K562 (cell line): Measurements from ENCODE around the gene FAM78A.

Experiments
- CTBP1 ChIP-seq: fragments of 450-650 bp; IDR thresholded peaks from 2 replicates; pipeline ENCODE4 v1.6.1; 2016; ENCODE audit warnings: borderline replicate concordance
- ELK1 ChIP-seq: sonication (generic); formaldehyde crosslinking; IDR thresholded peaks from 2 replicates; pipeline ENCODE4 v1.8.1; 2022; ENCODE audit warnings: missing genetic modification reagents
- SIRT6 ChIP-seq: IDR thresholded peaks from one replicate; pipeline ENCODE4 v1.6.1; 2012; ENCODE audit warnings: low read depth, mild to moderate bottlenecking, control low read depth, inconsistent platforms, low read length, moderate library complexity
- YY1 ChIP-seq, 3 experiments: IDR thresholded peaks; 2 replicates each; pipeline ENCODE4 v1.6.1; 2011; ENCODE audit warnings: low read length in 2 of 3, mild to moderate bottlenecking in 2 of 3, moderate library complexity in 2 of 3, borderline replicate concordance in 1 of 3, control low read depth in 1 of 3, low read depth in 1 of 3; ENCODE audit not compliant: insufficient read depth in 3 of 3, insufficient replicate concordance in 2 of 3, control insufficient read depth in 1 of 3, insufficient read length in 1 of 3; ENCODE audit errors: extremely low read depth in 1 of 3

- TF ChIP-seq ELK1 (CRISPR knock-in tag) (no peak), YY1 (IDR thresholded peaks at IDR 0.05; ENCODE audit: borderline replicate concordance in 1 of 3, control insufficient read depth in 1 of 3, extremely low read depth in 1 of 3, insufficient read depth in 3 of 3, insufficient read length in 1 of 3, insufficient replicate concordance in 2 of 3, low read depth in 1 of 3, low read length in 2 of 3) (no peak), CTBP1 (no peak), SIRT6 (no peak)
Measured at GRCh38 chr9:131279863-131280570, 3.7 kb upstream of the FAM78A start.
